ENCODE measurements around the gene UBE2J2.

- no peak for TF ChIP-seq POLR2A (IDR thresholded peaks at IDR 0.05; ENCODE audit: low read length)
- TF ChIP-seq GATA1 (IDR thresholded peaks at IDR 0.05; ENCODE audit: low read depth, low read length) = no peak
Observed at GRCh38 chr1:1270813-1271212, 2.8 kb downstream of the UBE2J2 start.
